HG03565 (cell line): ENCODE results near the gene PFN1.

Experiments used
- ATAC-seq: cut with Tn5 transposase; IDR thresholded peaks from one replicate; pipeline ENCODE4 v1.9.1; 2021; ENCODE audit warnings: mild to moderate bottlenecking, moderate library complexity; ENCODE audit not compliant: unreplicated experiment

The PFN1 gene

DNA sequence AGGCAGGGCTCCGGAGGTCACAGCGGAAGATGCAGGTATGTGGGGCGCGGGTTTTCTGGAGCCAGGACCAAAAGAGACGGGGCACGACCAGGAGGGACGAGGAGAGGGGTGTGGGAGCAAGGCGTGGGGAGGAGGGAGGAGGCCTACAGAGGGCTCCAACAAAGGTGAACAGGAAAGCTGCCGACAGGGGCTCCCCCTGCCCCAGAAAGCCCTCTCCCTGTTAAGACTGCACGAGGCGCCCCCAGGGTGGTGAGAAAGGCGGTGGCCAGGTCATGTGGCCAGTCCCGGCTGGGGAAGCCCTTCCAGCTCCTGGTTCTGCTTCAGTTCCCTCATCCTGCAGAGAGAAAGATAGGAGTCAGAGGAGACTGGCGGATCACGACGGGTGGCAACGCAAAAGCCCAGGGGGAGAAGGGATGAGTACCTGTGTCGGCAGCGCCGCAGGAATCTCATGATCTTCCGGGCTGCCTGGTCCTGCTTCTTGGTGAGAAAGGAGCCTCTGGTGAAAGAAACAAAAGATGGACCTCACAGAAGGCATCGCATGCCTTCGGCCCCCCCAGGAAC, 20.2 kb upstream of the PFN1 start:
- no peak for ATAC-seq

- peak; percentile 45 for ATAC-seq
Measured at GRCh38 chr17:4967539-4968485, 19.5 kb upstream of the PFN1 start, which contains the start of gene SPAG7. Gene SPAG7 (minus strand): TSS chr17:4967817. CDS start chr17:4967804, 13 bp downstream.

DNA sequence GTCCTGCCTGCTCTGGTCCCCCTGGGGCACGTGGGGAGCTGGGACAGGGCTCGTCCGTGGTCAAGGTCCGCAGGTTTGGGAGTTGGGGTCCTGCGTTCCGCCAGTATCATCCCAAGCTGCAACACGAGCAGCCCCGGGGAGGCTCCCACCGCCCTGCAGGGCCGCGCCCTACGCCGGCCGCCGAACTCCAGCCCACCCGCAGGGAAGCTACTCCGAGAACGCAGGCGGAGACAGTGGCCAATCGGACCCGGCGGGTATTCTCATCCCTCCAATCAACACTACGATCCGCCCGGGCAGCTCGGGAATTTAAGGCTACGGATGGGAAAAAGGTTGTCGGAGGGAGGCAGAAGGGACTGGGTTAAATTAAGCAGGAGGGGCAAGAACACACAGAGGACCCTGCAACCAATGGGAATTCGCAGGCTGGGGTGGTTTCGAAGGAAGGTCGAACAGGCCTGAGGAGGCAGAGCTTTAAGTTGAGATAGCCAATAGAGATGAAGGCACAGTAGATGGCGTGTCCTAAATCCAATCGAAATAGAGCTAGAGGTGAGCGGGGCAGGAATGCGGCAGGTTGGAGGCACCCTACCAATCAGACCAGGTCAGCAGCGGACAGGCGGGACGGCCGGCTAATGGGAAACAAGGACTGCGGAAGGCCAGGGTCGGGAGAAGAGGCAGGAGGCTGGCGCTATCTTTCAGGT, 18.7 kb upstream of the PFN1 start:
- peak; percentile 69 for ATAC-seq

DNA sequence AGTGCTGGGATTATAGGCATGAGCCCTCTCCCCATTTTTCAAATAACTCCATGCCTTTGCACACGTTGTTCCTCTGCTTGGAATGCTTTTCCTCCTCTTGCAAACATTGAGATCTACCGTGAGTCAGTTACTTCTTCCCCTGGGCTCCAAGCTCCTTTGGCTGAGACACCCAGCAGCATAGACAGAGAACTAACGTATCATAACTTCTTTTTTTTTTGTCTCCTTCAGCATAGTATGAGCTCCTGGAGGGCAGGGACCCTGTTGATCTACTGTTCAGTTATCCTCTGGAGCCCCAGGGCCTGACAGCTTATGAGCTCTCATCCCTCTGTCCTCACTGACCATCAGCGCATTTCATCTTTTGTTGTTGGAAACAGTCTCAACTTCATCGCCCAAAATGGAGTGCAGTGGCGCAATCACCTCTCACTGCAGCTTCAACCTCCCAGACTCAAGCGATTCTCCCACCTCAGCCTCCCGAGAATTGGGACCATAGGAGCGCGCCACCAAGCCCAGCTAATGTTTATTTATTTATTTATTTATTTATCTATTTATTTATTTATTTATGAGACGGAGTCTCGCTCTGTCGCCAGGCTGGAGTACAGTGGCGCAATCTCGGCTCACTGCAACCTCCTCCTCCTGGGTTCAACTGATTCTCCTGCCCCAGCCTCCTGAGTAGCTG, 17.1 kb upstream of the PFN1 start:
- ATAC-seq, result no peak

DNA sequence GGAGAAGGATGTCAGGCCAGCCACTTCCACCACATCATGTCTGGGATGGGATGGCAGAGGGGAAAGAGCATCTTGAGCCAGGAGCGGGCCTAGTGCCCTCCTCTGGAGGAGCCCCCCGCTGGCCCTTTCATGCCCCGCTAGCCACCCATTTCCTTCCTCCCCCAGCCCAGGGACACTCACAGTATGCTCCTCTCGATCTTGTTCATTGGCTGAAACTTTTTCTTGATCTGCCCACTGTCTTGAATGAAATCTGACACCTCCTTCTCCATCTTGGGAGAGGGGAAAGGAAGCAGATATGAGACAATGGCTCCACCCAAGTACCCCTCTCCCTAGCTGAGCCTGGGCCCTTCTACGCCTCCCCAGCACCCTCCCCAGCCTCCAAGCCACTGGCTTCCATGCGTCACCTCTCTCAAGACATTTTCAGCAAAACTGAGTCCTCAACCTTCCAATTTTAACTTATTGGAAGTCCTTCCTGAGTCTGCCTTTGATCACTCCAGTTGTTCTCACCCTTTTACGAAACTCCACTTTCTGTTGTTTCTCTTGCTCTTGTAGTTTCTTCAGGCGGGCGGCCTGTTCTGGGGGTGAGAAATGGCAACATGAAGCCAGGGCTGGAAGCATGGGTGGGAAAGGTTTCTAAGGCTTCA, 12.1 kb upstream of the PFN1 start:
- no peak for ATAC-seq

DNA sequence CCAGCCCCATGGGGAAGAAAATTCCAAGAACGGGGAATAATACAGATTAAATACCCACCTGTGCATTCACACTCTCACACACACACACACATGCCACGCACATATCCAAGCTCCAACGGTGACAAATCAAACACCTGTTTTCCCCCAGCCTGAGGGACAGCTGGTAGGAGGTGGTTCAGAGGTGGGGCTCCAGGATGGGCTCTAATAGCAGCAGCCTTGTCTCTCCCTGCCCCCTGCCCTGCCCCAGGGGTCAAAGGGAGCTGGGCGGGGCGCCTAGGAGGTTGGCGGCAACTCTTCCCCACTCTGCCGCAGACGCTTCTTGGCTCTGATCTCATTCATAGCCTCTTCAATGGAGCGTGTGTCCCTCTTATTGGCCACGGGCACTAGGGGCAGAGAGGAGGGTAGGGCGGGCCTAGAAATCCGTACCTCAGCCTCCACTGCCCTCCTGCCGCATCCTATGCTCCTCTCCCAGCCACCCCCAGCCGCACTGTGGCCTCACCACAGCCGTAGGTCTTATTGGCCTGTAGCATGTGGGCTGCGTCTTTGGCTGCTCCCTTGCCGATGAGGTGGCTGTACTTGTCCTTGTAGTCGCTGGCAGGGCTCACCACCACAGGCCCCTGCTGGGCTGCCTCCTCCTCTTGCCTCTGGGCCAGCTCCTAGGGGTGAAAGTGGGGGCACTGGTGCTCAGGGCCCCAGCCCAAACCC, 11.1 kb upstream of the PFN1 start:
- no peak for ATAC-seq

- no peak for ATAC-seq
Measured at GRCh38 chr17:4958102-4958501, 9.8 kb upstream of the PFN1 start.

GRCh38 chr17:4956493-4957061, 8.2 kb upstream of the PFN1 start:
- no peak for ATAC-seq

DNA sequence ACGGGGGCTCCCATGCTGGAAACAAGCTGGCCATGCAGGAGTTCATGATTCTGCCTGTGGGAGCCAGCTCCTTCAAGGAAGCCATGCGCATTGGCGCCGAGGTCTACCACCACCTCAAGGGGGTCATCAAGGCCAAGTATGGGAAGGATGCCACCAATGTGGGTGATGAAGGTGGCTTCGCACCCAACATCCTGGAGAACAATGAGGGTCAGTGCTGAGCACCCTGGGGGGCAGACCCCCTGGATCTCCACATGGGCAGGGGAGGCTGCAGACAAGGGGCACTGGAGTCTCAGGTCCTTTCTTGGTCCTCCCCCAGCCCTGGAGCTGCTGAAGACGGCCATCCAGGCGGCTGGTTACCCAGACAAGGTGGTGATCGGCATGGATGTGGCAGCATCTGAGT, 6.8 kb upstream of the PFN1 start:
- no peak for ATAC-seq

DNA sequence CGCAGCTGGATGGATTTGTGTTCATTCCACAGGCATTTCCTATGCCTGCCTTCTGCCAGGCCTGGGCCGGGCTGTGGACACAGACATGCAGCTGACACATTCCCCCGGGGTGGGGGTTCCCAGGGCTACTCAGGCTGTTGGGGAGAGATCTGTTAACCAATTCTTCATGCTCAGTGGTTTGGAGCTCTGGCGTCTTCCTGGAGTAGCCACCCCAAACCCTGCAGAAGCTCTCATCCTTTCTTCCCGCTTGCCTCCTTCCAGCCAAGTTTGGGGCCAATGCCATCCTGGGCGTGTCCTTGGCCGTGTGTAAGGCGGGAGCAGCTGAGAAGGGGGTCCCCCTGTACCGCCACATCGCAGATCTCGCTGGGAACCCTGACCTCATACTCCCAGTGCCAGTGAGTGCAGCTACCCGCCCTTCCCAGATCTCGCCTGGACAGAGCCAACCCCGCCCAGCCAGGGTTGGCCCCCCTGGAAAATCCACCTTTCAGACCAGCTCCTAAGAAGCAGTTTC, 5.2 kb upstream of the PFN1 start:
- no peak for ATAC-seq

- ATAC-seq, result no peak
Measured at GRCh38 chr17:4951486-4951885, 3.2 kb upstream of the PFN1 start.

DNA sequence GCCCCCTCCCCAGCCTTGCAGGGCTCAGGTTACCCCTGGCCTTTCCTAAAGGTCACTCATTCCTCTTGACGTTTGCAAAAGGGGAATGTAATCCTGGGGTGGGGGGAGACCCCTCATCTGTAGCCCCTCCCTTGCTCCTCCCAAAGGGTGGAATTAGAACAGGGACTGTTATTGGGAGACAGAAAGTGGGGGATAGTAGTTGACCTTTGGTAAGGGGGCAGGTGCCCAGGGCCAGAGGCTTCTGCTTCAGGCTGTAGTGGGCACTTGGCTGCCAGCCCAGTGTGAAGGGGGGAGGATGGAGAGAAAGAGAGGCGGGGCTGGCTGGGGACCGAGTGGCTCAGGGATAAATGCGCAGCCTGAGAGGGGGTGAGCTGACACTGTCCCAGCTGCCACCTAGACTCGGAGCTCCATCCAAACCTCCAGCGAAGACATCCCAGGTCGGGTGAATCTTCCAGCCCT, 2.4 kb upstream of the PFN1 start, which contains the start of gene ENO3:
Gene ENO3 (plus strand): TSS at position 374 of the 459 bp plus-strand sequence. CDS start 711 bp downstream, outside the sequence.
- ATAC-seq, result no peak

- no peak for ATAC-seq
Measured at GRCh38 chr17:4950075-4950745, 1.9 kb upstream of the PFN1 start.

DNA sequence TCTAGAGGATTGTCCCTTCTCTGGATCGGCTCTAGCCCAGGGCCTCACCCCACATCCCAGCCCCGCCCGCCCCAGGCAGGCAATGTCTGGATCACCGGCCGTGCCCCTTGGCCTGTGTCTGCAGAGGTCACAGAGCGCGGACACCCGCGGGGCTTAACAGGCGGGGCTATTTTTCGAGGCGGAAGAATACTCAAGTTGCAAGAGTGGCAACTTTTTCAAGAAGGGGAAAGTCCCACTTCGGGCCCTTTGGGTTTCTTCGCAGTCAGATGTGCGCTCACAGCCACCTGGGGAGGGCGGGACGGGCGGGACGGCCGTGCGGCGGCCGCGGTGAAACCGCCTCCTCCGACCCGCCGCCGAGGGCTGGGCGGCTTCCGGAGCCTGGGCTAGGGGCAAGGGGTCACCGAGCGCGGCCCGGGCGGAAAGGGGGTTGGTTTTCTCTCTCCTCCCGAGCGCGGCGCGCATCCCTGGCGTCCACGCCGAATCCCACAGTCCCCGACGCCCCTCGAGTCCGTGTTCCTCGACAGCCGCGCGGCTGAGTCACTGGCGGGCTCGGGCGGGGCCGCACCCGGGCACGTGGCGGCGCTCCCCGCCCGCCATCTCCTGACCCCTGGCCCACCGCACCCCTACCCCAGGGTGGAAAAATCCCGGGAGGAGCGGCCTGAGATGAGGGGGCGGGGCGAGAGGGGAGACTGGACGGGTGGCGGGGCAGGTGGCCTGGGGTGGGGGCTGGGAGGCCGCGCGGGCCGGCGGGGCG, 1.2 kb upstream of the PFN1 start:
- ATAC-seq, result no peak

GRCh38 chr17:4948931-4949320, 596 bp upstream of the PFN1 start:
- ATAC-seq, result no peak

GRCh38 chr17:4947411-4948165, 742 bp downstream of the PFN1 start:
- no peak for ATAC-seq

GRCh38 chr17:4947010-4947410, 1.3 kb downstream of the PFN1 start:
- no peak for ATAC-seq
